HUES48 (cell line): ENCODE data around the gene GAN.

Experiments
- H3K27ac ChIP-seq: one replicate; pipeline ENCODE4 v1.7.0; 2013; ENCODE audit warnings: low read depth, low read length, inconsistent platforms
- H3K27me3 ChIP-seq: 2 replicates; pipeline ENCODE4 v1.6.1; 2013; ENCODE audit warnings: mild to moderate bottlenecking, low read length; ENCODE audit not compliant: control insufficient read depth, insufficient read depth
- H3K36me3 ChIP-seq: 2 replicates; pipeline ENCODE4 v1.6.1; 2013; ENCODE audit warnings: low read length; ENCODE audit not compliant: control insufficient read depth, insufficient read depth
- H3K4me1 ChIP-seq: 2 replicates; pipeline ENCODE4 v1.6.1; 2013; ENCODE audit warnings: mild to moderate bottlenecking, low read length; ENCODE audit not compliant: control insufficient read depth, insufficient read depth
- H3K4me3 ChIP-seq: 2 replicates; pipeline ENCODE4 v1.5.1; 2013; ENCODE audit warnings: mild to moderate bottlenecking, low read depth, low read length
- H3K9ac ChIP-seq: 2 replicates; pipeline ENCODE4 v1.6.1; 2013; ENCODE audit warnings: mild to moderate bottlenecking, low read depth, low read length, moderate library complexity
- H3K9me3 ChIP-seq: 2 replicates; pipeline ENCODE4 v1.6.1; 2013; ENCODE audit warnings: low read length; ENCODE audit not compliant: control insufficient read depth, insufficient read depth

The GAN gene

GRCh38 chr16:81357711-81358260, 43.0 kb downstream of the GAN start:
- Histone ChIP-seq H3K36me3 (peaks cover 62% of the 10 kb centered on the region), H3K9ac (no peak overlapping the region), H3K4me3 (no peak overlapping the region), H3K9me3 (no peaks in the 10 kb centered on the region), H3K4me1 (no peaks in the 10 kb centered on the region), H3K27me3 (no peaks in the 10 kb centered on the region), H3K27ac (no peak overlapping the region)

- H3K4me1 ChIP-seq: no peaks in the 10 kb centered on the region
- no peaks in the 10 kb centered on the region for H3K27me3 ChIP-seq
- no peak overlapping the region for H3K4me3 ChIP-seq
- H3K36me3 ChIP-seq: peaks cover 71% of the 10 kb centered on the region
- no peak overlapping the region for H3K27ac ChIP-seq
- H3K9me3 ChIP-seq: no peaks in the 10 kb centered on the region
- H3K9ac ChIP-seq: no peak overlapping the region
Observed at GRCh38 chr16:81358860-81359259, 44.1 kb downstream of the GAN start.

- Histone ChIP-seq H3K4me3 (no peak overlapping the region), H3K36me3 (peaks cover 77% of the 10 kb centered on the region), H3K9ac (no peak overlapping the region), H3K27me3 (no peaks in the 10 kb centered on the region), H3K9me3 (no peaks in the 10 kb centered on the region), H3K4me1 (no peaks in the 10 kb centered on the region), H3K27ac (no peak overlapping the region)
Observed at GRCh38 chr16:81360135-81360534, 45.4 kb downstream of the GAN start.

- Histone ChIP-seq H3K36me3 (peaks cover 81% of the 10 kb centered on the region), H3K9ac (no peak overlapping the region), H3K27ac (no peak overlapping the region), H3K9me3 (no peaks in the 10 kb centered on the region), H3K4me1 (no peaks in the 10 kb centered on the region), H3K27me3 (no peaks in the 10 kb centered on the region), H3K4me3 (no peak overlapping the region)
Observed at GRCh38 chr16:81365731-81366130, 51.0 kb downstream of the GAN start.

- Histone ChIP-seq H3K9me3 (no peaks in the 10 kb centered on the region), H3K9ac (no peak overlapping the region), H3K36me3 (peaks cover 81% of the 10 kb centered on the region), H3K27me3 (no peaks in the 10 kb centered on the region), H3K27ac (no peak overlapping the region), H3K4me3 (no peak overlapping the region), H3K4me1 (no peaks in the 10 kb centered on the region)
Observed at GRCh38 chr16:81366316-81366932, 51.7 kb downstream of the GAN start.

- Histone ChIP-seq H3K27ac (no peak overlapping the region), H3K27me3 (no peaks in the 10 kb centered on the region), H3K36me3 (peaks cover 82% of the 10 kb centered on the region), H3K4me1 (no peaks in the 10 kb centered on the region), H3K9me3 (no peaks in the 10 kb centered on the region), H3K9ac (no peak overlapping the region), H3K4me3 (no peak overlapping the region)
Observed at GRCh38 chr16:81367821-81368220, 53.1 kb downstream of the GAN start.

GRCh38 chr16:81369888-81370504, 55.2 kb downstream of the GAN start:
- Histone ChIP-seq H3K36me3 (peaks cover 75% of the 10 kb centered on the region), H3K4me1 (no peaks in the 10 kb centered on the region), H3K27me3 (no peaks in the 10 kb centered on the region)

GRCh38 chr16:81371106-81371505, 56.3 kb downstream of the GAN start:
- H3K9me3 ChIP-seq: no peaks in the 10 kb centered on the region
- peaks cover 68% of the 10 kb centered on the region for H3K36me3 ChIP-seq

More at GRCh38 chr16:81369888-81370504, 55.2 kb downstream of the GAN start:
- H3K4me3 ChIP-seq: no peak overlapping the region
- H3K9ac ChIP-seq: no peak overlapping the region
- H3K9me3 ChIP-seq: no peaks in the 10 kb centered on the region
- H3K27ac ChIP-seq: no peak overlapping the region

GRCh38 chr16:81374550-81374949, 59.8 kb downstream of the GAN start:
- Histone ChIP-seq H3K36me3 (peaks cover 78% of the 10 kb centered on the region), H3K4me3 (no peak overlapping the region), H3K4me1 (no peaks in the 10 kb centered on the region), H3K27ac (no peak overlapping the region), H3K9me3 (no peaks in the 10 kb centered on the region), H3K9ac (no peak overlapping the region), H3K27me3 (no peaks in the 10 kb centered on the region)

More at GRCh38 chr16:81371106-81371505, 56.3 kb downstream of the GAN start:
- no peak overlapping the region for H3K9ac ChIP-seq
- no peaks in the 10 kb centered on the region for H3K4me1 ChIP-seq
- no peak overlapping the region for H3K27ac ChIP-seq
- H3K27me3 ChIP-seq: no peaks in the 10 kb centered on the region
- no peak overlapping the region for H3K4me3 ChIP-seq

- H3K27me3 ChIP-seq: no peaks in the 10 kb centered on the region
- H3K9me3 ChIP-seq: no peaks in the 10 kb centered on the region
- peaks cover 68% of the 10 kb centered on the region for H3K36me3 ChIP-seq
Observed at GRCh38 chr16:81376880-81377279, 62.1 kb downstream of the GAN start.

GRCh38 chr16:81378049-81378448, 63.3 kb downstream of the GAN start:
- Histone ChIP-seq H3K27me3 (no peaks in the 10 kb centered on the region), H3K9ac (no peak overlapping the region), H3K4me1 (no peaks in the 10 kb centered on the region), H3K27ac (peak overlapping the region; percentile 6), H3K4me3 (no peak overlapping the region), H3K36me3 (peaks cover 57% of the 10 kb centered on the region), H3K9me3 (no peaks in the 10 kb centered on the region)

More at GRCh38 chr16:81376880-81377279, 62.1 kb downstream of the GAN start:
- Histone ChIP-seq H3K4me1 (no peaks in the 10 kb centered on the region), H3K9ac (no peak overlapping the region), H3K27ac (no peak overlapping the region), H3K4me3 (no peak overlapping the region)
